HepG2 (cell line): Measurements from ENCODE around the gene CACNA1C. TPM values are rescaled to one million over a fixed set of nuclear protein-coding genes. Genes with fewer than 3 reads are reported as not detected.

Experiments used
- ATAC-seq: fragments of 200-7000 bp; cut with Tn5 transposase; 3 replicates; pipeline ENCODE4 v1.9.1; 2020; ENCODE audit warnings: mild to moderate bottlenecking, moderate library complexity
- BruUV-seq: library from RNA; stranded (reverse); fragments of 400-500 nt; replicated peaks from 2 replicates; lab custom pipeline; 2021; lab: Mats Ljungman, UMichigan
- CTCF ChIA-PET: fragments of 300-600 bp; formaldehyde crosslinking; extraction: SDS; loops from one replicate; lab custom pipeline; 2021; ENCODE audit warnings: low total read pairs, inconsistent platforms, low intra/inter-chr PET ratio; lab: Yijun Ruan, JAX
- POLR2A ChIA-PET: fragments of 350-600 bp; sonication (Branson Sonifier 250); formaldehyde crosslinking; loops from one replicate; lab custom pipeline; 2020; ENCODE audit warnings: antibody characterized with exemption, inconsistent platforms; lab: Yijun Ruan, JAX
- DNase-seq: peaks from one replicate; pipeline ENCODE4 v3.0.0-alpha.2; 2015; ENCODE audit warnings: low spot score
- FAIRE-seq: peaks from 3 replicates; lab custom pipeline; 2011; peaks lifted over from hg19 to GRCh38; lab: Jason Lieb, UNC
- H2AFZ ChIP-seq: one replicate; pipeline ENCODE4 v1.6.1; 2011; ENCODE audit warnings: low read length, inconsistent platforms
- H3K27ac ChIP-seq: fragments of 300-600 bp; 3 replicates; pipeline ENCODE4 v1.8.0; 2011; ENCODE audit warnings: mixed run types, mild to moderate bottlenecking, mixed read lengths, low read length, inconsistent platforms; ENCODE audit not compliant: insufficient read depth; ENCODE audit errors: extremely low read length
- H3K27me3 ChIP-seq, 2 experiments: fragments of 200-600 bp in 1 of 2; 2 replicates in 1 of 2; 3 replicates in 1 of 2; pipeline versions ENCODE4 v1.6.0 to v1.8.0; 2011; ENCODE audit warnings: low read length in 2 of 2, mild to moderate bottlenecking in 2 of 2, moderate library complexity in 2 of 2, inconsistent platforms in 1 of 2; ENCODE audit not compliant: insufficient read depth in 2 of 2, control insufficient read depth in 1 of 2
- H3K36me3 ChIP-seq, 2 experiments: fragments of 200-600 bp in 1 of 2; replicated peaks in 1 of 2; 2 replicates in 1 of 2; 3 replicates in 1 of 2; pipeline versions ENCODE4 v1.5.1 to v1.8.0; 2011; ENCODE audit warnings: low read length in 2 of 2, inconsistent platforms in 1 of 2; ENCODE audit not compliant: insufficient read depth in 2 of 2, control insufficient read depth in 1 of 2
- H3K4me1 ChIP-seq: 2 replicates; pipeline ENCODE4 v1.5.1; 2012; ENCODE audit warnings: low read length, inconsistent platforms; ENCODE audit not compliant: insufficient read depth
- H3K4me2 ChIP-seq: 2 replicates; pipeline ENCODE4 v1.6.0; 2011; ENCODE audit warnings: low read depth, low read length, inconsistent platforms
- H3K4me3 ChIP-seq, 3 experiments: fragments of 200-600 bp in 1 of 3; sonication (generic), shearing (Covaris generic) in 1 of 3; replicated peaks in 1 of 3; 2 replicates each; pipeline ENCODE4 v1.5.1; 2011 to 2016; ENCODE audit warnings: low read length in 3 of 3, inconsistent platforms in 2 of 3, low read depth in 2 of 3, mild to moderate bottlenecking in 2 of 3, control low read depth in 1 of 3, mixed read lengths in 1 of 3; ENCODE audit not compliant: insufficient read depth in 1 of 3
- H3K79me2 ChIP-seq: one replicate; pipeline ENCODE4 v1.6.1; 2011; ENCODE audit warnings: low read length, inconsistent platforms; ENCODE audit not compliant: insufficient read depth
- H3K9ac ChIP-seq: 2 replicates; pipeline ENCODE4 v1.6.0; 2011; ENCODE audit warnings: mild to moderate bottlenecking, low read depth, low read length, inconsistent platforms; ENCODE audit not compliant: insufficient read depth
- H3K9me3 ChIP-seq: 2 replicates; pipeline ENCODE4 v1.5.1; 2012; ENCODE audit warnings: mild to moderate bottlenecking, low read length
- H4K20me1 ChIP-seq: 2 replicates; pipeline ENCODE4 v1.6.0; 2011; ENCODE audit warnings: inconsistent platforms, mild to moderate bottlenecking, low read length, moderate library complexity; ENCODE audit not compliant: insufficient read depth
- AHR ChIP-seq: IDR thresholded peaks from 2 replicates; pipeline ENCODE4 v1.6.1; 2018; ENCODE audit warnings: missing genetic modification reagents, missing compliant biosample characterization
- CEBPG ChIP-seq: IDR thresholded peaks from 2 replicates; pipeline ENCODE4 v1.6.1; 2016
- GATAD1 ChIP-seq: IDR thresholded peaks from 2 replicates; pipeline ENCODE4 v1.6.1; 2016; ENCODE audit warnings: missing genetic modification reagents, missing compliant biosample characterization
- HBP1 ChIP-seq: IDR thresholded peaks from 2 replicates; pipeline ENCODE4 v1.6.1; 2016; ENCODE audit warnings: low read depth, control low read depth
- HMGXB3 ChIP-seq: sonication (generic); formaldehyde crosslinking; IDR thresholded peaks from 2 replicates; pipeline ENCODE4 v1.4.0; 2020; ENCODE audit warnings: missing genetic modification reagents, borderline replicate concordance
- KLF9 ChIP-seq: IDR thresholded peaks from 2 replicates; pipeline ENCODE4 v1.6.1; 2016; ENCODE audit warnings: low read depth
- MTF2 ChIP-seq: sonication (generic); formaldehyde crosslinking; IDR thresholded peaks from 2 replicates; pipeline ENCODE4 v1.5.0; 2020; ENCODE audit warnings: missing genetic modification reagents, borderline replicate concordance
- PHB2 ChIP-seq: fragments of 450-650 bp; IDR thresholded peaks from 2 replicates; pipeline ENCODE4 v1.6.1; 2018; ENCODE audit not compliant: partially characterized antibody
- TCF7L2 ChIP-seq: IDR thresholded peaks from 2 replicates; pipeline ENCODE4 v1.6.1; 2011; ENCODE audit warnings: mild to moderate bottlenecking, low read depth, low read length, moderate library complexity
- ZBTB38 ChIP-seq: sonication (generic); formaldehyde crosslinking; IDR thresholded peaks from 2 replicates; pipeline ENCODE4 v1.5.1; 2020; ENCODE audit warnings: mild to moderate bottlenecking, missing genetic modification reagents
- ZNF17 ChIP-seq: sonication (generic); formaldehyde crosslinking; IDR thresholded peaks from 2 replicates; pipeline ENCODE4 v1.5.0; 2020; ENCODE audit warnings: mild to moderate bottlenecking, missing genetic modification reagents
- ZNF253 ChIP-seq: sonication (generic); formaldehyde crosslinking; IDR thresholded peaks from 2 replicates; pipeline ENCODE4 v1.8.0; 2022; ENCODE audit warnings: mild to moderate bottlenecking, missing genetic modification reagents, borderline replicate concordance
- ZNF33B ChIP-seq: sonication (generic); formaldehyde crosslinking; IDR thresholded peaks from 2 replicates; pipeline ENCODE4 v1.5.1; 2020; ENCODE audit warnings: mild to moderate bottlenecking, missing genetic modification reagents
- ZNF570 ChIP-seq: sonication (generic); formaldehyde crosslinking; IDR thresholded peaks from 2 replicates; pipeline ENCODE4 v1.4.0; 2020; ENCODE audit warnings: mild to moderate bottlenecking, missing genetic modification reagents, borderline replicate concordance
- ZNF629 ChIP-seq: sonication (generic); formaldehyde crosslinking; conservative IDR thresholded peaks from 2 replicates; pipeline ENCODE4 v1.5.0; 2020; ENCODE audit warnings: missing genetic modification reagents
- ZNF775 ChIP-seq: sonication (generic); formaldehyde crosslinking; IDR thresholded peaks from 2 replicates; pipeline ENCODE4 v1.4.0; 2020; ENCODE audit warnings: missing genetic modification reagents, mild to moderate bottlenecking, moderate library complexity, borderline replicate concordance
- ZSCAN30 ChIP-seq: sonication (generic); formaldehyde crosslinking; IDR thresholded peaks from 2 replicates; pipeline ENCODE4 v1.5.0; 2020; ENCODE audit warnings: mild to moderate bottlenecking, missing genetic modification reagents
- WGBS: methylation state at CpG from one replicate; pipeline ENCODE4 v1.1.6; 2017; ENCODE audit warnings: low lambda C conversion rate; 5-methylcytosine and 5-hydroxymethylcytosine counted together
- in situ Hi-C: cut with HindIII; loops from 2 replicates; pipeline ENCODE4 v1.10.0; 2017; ENCODE audit warnings: low pct_unique_long_range_greater_than_20kb; ENCODE audit not compliant: extremely low pct_ligation_motif_present
- intact Hi-C: fragments of 100-400 bp; cut with micrococcal nuclease; formaldehyde crosslinking; loops from one replicate; pipeline ENCODE4 v1.10.0; 2022; ENCODE audit not compliant: unreplicated experiment
- polyA plus RNA-seq, 8 experiments: library from polyadenylated mRNA; depleted of rRNA in 3 of 8; stranded (reverse) in 7 of 8; unstranded in 1 of 8; fragments of >200 nt; fragmentation: Illumina TruSeq in 4 of 8; extraction: Trizol in 4 of 8; gene quantifications; 2 replicates each; pipeline versions ENCODE4 v1.2.1 to v1.2.3, GENCODE V29; 2011 to 2016; ENCODE audit warnings: low read depth in 4 of 8, missing spikeins in 1 of 8, mixed read lengths in 1 of 8; ENCODE audit not compliant: insufficient read depth in 1 of 8
- total RNA-seq, 5 experiments: library from RNA; depleted of rRNA; stranded (reverse); fragments of >200 nt; fragmentation: Illumina TruSeq; extraction: Trizol; gene quantifications; 2 replicates each; pipeline ENCODE4 v1.2.3, GENCODE V29; 2016; ENCODE audit warnings: low read depth in 1 of 5
- TF ChIP-seq, protein P1 (sequence below): sonication (generic); formaldehyde crosslinking; IDR thresholded peaks from 2 replicates; pipeline ENCODE4 v1.4.0; 2020; ENCODE audit warnings: missing genetic modification reagents, mild to moderate bottlenecking, borderline replicate concordance

CACNA1C gene
- total and polyA plus RNA-seq, 2 of the 13 experiments (the other 11 are each of a cell fraction or from before 2014, with no cell fraction given): not detected

DNA sequence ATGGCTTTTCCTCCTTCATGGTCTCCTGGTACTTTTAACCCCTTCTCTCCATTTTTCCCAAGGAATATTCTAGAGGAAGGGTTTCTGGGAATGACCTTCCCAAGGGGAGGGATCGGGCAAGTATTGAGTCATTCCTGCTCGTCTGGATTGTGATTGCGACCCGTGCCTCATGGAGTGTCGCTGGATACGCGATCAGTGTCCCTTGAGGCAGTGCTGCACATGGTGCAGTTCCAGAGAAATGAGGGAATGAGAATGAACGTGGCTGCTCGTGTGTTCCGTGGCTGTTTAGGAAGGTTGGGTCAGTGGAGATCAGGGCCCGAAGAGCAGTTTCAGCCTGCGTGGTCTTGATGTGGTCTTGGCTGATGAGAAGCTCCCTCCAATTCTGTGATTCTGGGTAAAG, 234.4 kb downstream of the CACNA1C start (continued):
- TF ChIP-seq HMGXB3 (CRISPR knock-in tag): no peak
- TF ChIP-seq KLF9 (CRISPR knock-in tag): no peak
- TF ChIP-seq ZSCAN30 (CRISPR knock-in tag): no peak
- no peak for TF ChIP-seq PHB2
- TF ChIP-seq ZNF775: no peak
- no peak for TF ChIP-seq HBP1
- no peak for TF ChIP-seq ZNF629 (CRISPR knock-in tag)

DNA sequence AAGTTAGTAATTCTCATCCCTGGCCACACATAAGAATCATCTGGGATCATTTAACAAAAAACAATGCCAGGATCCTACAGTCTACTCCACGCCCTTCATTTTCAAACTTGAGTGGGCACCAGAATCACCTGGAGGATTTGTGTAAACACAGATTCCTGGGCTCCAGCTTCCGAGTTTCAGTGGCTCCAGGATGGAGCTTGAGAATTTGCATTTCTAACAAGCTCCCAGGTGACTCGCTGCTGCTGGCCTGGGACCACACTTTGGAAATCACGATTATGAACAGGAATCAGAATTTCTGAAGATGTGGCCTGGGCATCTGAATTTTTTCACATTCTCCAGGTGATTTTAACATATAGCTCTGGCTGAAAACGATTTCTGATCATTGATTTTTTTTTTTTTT, 234.8 kb downstream of the CACNA1C start:
- no peak overlapping the region for H3K27ac ChIP-seq
- no peaks in the 10 kb centered on the region for H3K4me1 ChIP-seq
- in situ Hi-C loops: no loop called here
- H3K4me3 ChIP-seq: no peak overlapping the region
- H4K20me1 ChIP-seq: no peaks in the 10 kb centered on the region
- no peak overlapping the region for H3K9ac ChIP-seq
- H3K79me2 ChIP-seq: no peaks in the 10 kb centered on the region
- POLR2A ChIA-PET: no interaction called here
- H3K36me3 ChIP-seq: no peaks in the 10 kb centered on the region
- DNase-seq (no peak), FAIRE-seq (no peak), ATAC-seq (no peak)
- H2AFZ ChIP-seq: no peak overlapping the region
- no TSS peak for BruUV-seq
- WGBS: 17% methylated on average over 5 of the region's 5 CpGs
- H3K9me3 ChIP-seq: no peaks in the 10 kb centered on the region
- intact Hi-C loops: no loop called here
- H3K4me2 ChIP-seq: no peak overlapping the region
- peaks cover 7 to 60% of the 10 kb centered on the region in 2 experiments for H3K27me3 ChIP-seq
- CTCF ChIA-PET: no interaction called here
- no peak for TF ChIP-seq ZNF17 (CRISPR knock-in tag)
- TF ChIP-seq ZNF253 (CRISPR knock-in tag): no peak
- TF ChIP-seq ZBTB38 (CRISPR knock-in tag): no peak
- no peak for TF ChIP-seq AHR (CRISPR knock-in tag)
- TF ChIP-seq GATAD1 (CRISPR knock-in tag): no peak
- TF ChIP-seq TCF7L2: no peak
- TF ChIP-seq ZNF570 (CRISPR knock-in tag): no peak
- TF ChIP-seq CEBPG (CRISPR knock-in tag): no peak
- TF ChIP-seq, protein P1, sequence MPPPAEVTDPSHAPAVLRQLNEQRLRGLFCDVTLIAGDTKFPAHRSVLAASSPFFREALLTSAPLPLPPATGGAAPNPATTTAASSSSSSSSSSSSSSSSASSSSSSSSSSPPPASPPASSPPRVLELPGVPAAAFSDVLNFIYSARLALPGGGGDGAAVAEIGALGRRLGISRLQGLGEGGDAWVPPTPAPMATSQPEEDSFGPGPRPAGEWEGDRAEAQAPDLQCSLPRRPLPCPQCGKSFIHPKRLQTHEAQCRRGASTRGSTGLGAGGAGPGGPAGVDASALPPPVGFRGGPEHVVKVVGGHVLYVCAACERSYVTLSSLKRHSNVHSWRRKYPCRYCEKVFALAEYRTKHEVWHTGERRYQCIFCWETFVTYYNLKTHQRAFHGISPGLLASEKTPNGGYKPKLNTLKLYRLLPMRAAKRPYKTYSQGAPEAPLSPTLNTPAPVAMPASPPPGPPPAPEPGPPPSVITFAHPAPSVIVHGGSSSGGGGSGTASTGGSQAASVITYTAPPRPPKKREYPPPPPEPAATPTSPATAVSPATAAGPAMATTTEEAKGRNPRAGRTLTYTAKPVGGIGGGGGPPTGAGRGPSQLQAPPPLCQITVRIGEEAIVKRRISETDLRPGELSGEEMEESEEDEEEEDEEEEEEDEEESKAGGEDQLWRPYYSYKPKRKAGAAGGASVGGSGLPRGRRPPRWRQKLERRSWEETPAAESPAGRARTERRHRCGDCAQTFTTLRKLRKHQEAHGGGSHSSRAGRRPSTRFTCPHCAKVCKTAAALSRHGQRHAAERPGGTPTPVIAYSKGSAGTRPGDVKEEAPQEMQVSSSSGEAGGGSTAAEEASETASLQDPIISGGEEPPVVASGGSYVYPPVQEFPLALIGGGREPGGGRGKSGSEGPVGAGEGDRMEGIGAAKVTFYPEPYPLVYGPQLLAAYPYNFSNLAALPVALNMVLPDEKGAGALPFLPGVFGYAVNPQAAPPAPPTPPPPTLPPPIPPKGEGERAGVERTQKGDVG (CRISPR knock-in tag): no peak
- TF ChIP-seq MTF2 (CRISPR knock-in tag): no peak
- TF ChIP-seq ZNF33B (CRISPR knock-in tag): no peak
